Psoas muscle (tissue), 8 donors: ENCODE data around the gene PLA2G12B. TPM values are rescaled to one million over a fixed set of nuclear protein-coding genes. Genes with fewer than 3 reads are reported as not detected.

Experiments
- ATAC-seq, 4 donors: fragments of 200-7000 bp; cut with Tn5 transposase; one replicate each; pipeline ENCODE4 v1.9.1; 2020; ENCODE audit warnings: moderate library complexity in 3 of 4, mild to moderate bottlenecking in 2 of 4
- DNase-seq, 2 donors: peaks; one replicate each; pipeline ENCODE4 v3.0.0-alpha.2; 2020
- H3K27ac ChIP-seq: fragments of 200-600 bp; one replicate; pipeline ENCODE4 v1.8.0; 2022
- H3K27me3 ChIP-seq, 3 donors: fragments of 200-600 bp in 1 of 3; one replicate each; pipeline versions ENCODE4 v1.6.1 to v1.8.0; 2013 to 2022; ENCODE audit warnings: low read length in 2 of 3, mild to moderate bottlenecking in 2 of 3, moderate library complexity in 1 of 3; ENCODE audit not compliant: insufficient read depth in 3 of 3
- H3K36me3 ChIP-seq, 2 donors: fragments of 200-600 bp in 1 of 2; one replicate each; pipeline versions ENCODE4 v1.6.1 to v1.8.0; 2013 to 2022; ENCODE audit warnings: low read depth in 1 of 2, mild to moderate bottlenecking in 1 of 2, moderate library complexity in 1 of 2; ENCODE audit not compliant: insufficient read depth in 1 of 2
- H3K4me1 ChIP-seq: fragments of 200-600 bp; one replicate; pipeline ENCODE4 v1.8.0; 2022
- H3K4me3 ChIP-seq: fragments of 200-600 bp; one replicate; pipeline ENCODE4 v1.8.0; 2022; ENCODE audit warnings: mild to moderate bottlenecking
- H3K9me3 ChIP-seq: fragments of 200-600 bp; one replicate; pipeline ENCODE4 v1.8.0; 2022
- WGBS, 3 donors: extraction: QIAGEN DNeasy Blood & Tissue Kit; methylation state at CpG; one replicate each; pipeline versions ENCODE4 v1.1.6 to v1.1.7; 2013; 5-methylcytosine and 5-hydroxymethylcytosine counted together
- intact Hi-C, 2 donors: fragments of 100-400 bp; cut with DNase I; formaldehyde crosslinking; loops; one replicate each; pipeline versions ENCODE4 v1.11.0 to v1.14.2; 2022
- polyA plus RNA-seq, 3 donors: library from polyadenylated mRNA; stranded (reverse); fragments of 200-250 nt; gene quantifications; one replicate each; pipeline ENCODE4 v1.2.3, GENCODE V29; 2013
- total RNA-seq, 4 donors: library from RNA; stranded (reverse); fragmentation: NEBNext Ultra II Directional in 2 of 4; extraction: Animal tissue kit (Norgen Biotek cat#: 25700) in 2 of 4; gene quantifications; one replicate each; pipeline versions ENCODE4 v1.2.1 to v1.2.4, GENCODE V29; 2021 to 2023
- TF ChIP-seq, protein P1 (sequence below): fragments of 200-600 bp; IDR thresholded peaks from one replicate; pipeline ENCODE4 v1.8.0; 2022; ENCODE audit warnings: antibody characterized with exemption
- donor health status: healthy with polysubstance abuse.
- donor health status: DM: no; HTN: no; CAD: no; lungs with moderate emphysema.
- donor health status: Bipolar disorder and iron deficiency.
- donor health status: healthy.
- donor health status: DM: yes; HTN: yes; CAD: no.
- donor health status: DM: no; HTN: no; CAD: no.
- donor health status: DM: no; HTN: no; CAD: no.
- donor health status: DM: yes; HTN: yes; CAD: no.

The PLA2G12B gene
- total and polyA plus RNA-seq, 7 donors = 0.10 to 0.22 TPM; not detected in 5

- no peak for ATAC-seq
- intact Hi-C loops = no loop called here
- 72 to 89% (median 72%) methylated on average over 6 of the region's 6 CpGs for WGBS, 3 donors
- no peak for DNase-seq
- no peak overlapping the region for H3K4me3 ChIP-seq
- H3K27me3 ChIP-seq = no peaks in the 10 kb centered on the region
- H3K36me3 ChIP-seq = no peaks in the 10 kb centered on the region
- no peak overlapping the region for H3K27ac ChIP-seq
- peaks cover 6% of the 10 kb centered on the region for H3K4me1 ChIP-seq
- TF ChIP-seq, protein P1, sequence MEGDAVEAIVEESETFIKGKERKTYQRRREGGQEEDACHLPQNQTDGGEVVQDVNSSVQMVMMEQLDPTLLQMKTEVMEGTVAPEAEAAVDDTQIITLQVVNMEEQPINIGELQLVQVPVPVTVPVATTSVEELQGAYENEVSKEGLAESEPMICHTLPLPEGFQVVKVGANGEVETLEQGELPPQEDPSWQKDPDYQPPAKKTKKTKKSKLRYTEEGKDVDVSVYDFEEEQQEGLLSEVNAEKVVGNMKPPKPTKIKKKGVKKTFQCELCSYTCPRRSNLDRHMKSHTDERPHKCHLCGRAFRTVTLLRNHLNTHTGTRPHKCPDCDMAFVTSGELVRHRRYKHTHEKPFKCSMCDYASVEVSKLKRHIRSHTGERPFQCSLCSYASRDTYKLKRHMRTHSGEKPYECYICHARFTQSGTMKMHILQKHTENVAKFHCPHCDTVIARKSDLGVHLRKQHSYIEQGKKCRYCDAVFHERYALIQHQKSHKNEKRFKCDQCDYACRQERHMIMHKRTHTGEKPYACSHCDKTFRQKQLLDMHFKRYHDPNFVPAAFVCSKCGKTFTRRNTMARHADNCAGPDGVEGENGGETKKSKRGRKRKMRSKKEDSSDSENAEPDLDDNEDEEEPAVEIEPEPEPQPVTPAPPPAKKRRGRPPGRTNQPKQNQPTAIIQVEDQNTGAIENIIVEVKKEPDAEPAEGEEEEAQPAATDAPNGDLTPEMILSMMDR = no peak
- no peaks in the 10 kb centered on the region for H3K9me3 ChIP-seq
These were observed 19.2 kb downstream of the PLA2G12B start for GRCh38 chr10:72935361-72935760.

DNA sequence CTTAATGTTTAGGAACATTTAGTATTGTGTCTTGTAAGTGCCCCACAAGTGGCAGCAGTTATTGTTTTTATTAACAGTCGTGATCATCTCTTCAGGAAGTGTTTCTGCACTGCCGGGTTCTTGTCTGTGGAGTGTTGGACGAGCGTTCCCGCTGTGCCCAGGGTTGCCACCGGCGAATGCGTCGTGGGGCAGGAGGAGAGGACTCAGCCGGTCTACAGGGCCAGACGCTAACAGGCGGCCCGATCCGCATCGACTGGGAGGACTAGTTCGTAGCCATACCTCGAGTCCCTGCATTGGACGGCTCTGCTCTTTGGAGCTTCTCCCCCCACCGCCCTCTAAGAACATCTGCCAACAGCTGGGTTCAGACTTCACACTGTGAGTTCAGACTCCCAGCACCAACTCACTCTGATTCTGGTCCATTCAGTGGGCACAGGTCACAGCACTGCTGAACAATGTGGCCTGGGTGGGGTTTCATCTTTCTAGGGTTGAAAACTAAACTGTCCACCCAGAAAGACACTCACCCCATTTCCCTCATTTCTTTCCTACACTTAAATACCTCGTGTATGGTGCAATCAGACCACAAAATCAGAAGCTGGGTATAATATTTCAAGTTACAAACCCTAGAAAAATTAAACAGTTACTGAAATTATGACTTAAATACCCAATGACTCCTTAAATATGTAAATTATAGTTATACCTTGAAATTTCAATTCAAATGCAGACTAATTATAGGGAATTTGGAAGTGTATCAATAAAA, 22.2 kb downstream of the PLA2G12B start:
- Histone ChIP-seq H3K4me1 (no peaks in the 10 kb centered on the region), H3K27ac (no peak overlapping the region), H3K9me3 (no peaks in the 10 kb centered on the region), H3K36me3 (no peaks in the 10 kb centered on the region), H3K4me3 (no peak overlapping the region), H3K27me3 (no peaks in the 10 kb centered on the region)
- ATAC-seq (no peak), DNase-seq (no peak)
- intact Hi-C loops = no loop called here
- 84 to 90% (median 84%) methylated on average over 20 of the region's 20 CpGs for WGBS, 3 donors
- TF ChIP-seq, protein P1 = no peak

- H3K9me3 ChIP-seq = no peaks in the 10 kb centered on the region
- H3K4me3 ChIP-seq = no peak overlapping the region
- DNase-seq (no peak), ATAC-seq (no peak)
- no peak overlapping the region for H3K27ac ChIP-seq
- H3K36me3 ChIP-seq = no peaks in the 10 kb centered on the region
- intact Hi-C loops = no loop called here
- WGBS, 3 donors = 64 to 85% (median 79%) methylated on average over 2 of the region's 2 CpGs
- TF ChIP-seq, protein P1 = no peak
- H3K4me1 ChIP-seq = no peaks in the 10 kb centered on the region
- H3K27me3 ChIP-seq = no peaks in the 10 kb centered on the region
These were observed 24.3 kb downstream of the PLA2G12B start for GRCh38 chr10:72930276-72930675.

- TF ChIP-seq, protein P1 = no peak
These were observed 25.8 kb downstream of the PLA2G12B start for GRCh38 chr10:72928798-72929197.

DNA sequence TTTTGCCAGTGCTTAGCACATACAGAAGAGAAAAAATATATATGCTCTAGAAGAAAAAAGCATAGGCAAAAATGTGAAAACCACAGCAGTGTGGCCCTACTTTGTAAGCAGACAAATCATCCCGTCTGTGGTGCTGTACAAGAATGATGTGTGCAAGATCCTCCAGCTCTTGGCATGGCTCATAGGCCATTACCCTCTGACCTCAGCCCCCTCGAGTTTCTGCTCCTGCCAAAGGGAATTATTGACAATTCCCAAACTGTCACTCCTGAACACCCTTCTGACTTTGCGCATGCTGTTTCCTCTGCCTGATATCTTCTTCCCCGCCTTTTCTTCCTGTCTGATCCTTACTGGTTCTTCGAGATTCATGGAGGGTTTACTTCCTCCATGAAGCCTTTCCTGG, 27.1 kb downstream of the PLA2G12B start:
- TF ChIP-seq, protein P1 = no peak
- DNase-seq (no peak), ATAC-seq (no peak)
- H3K27me3 ChIP-seq = no peaks in the 10 kb centered on the region
- no peak overlapping the region for H3K27ac ChIP-seq
- no peaks in the 10 kb centered on the region for H3K4me1 ChIP-seq
- H3K9me3 ChIP-seq = no peaks in the 10 kb centered on the region
- 69 to 75% (median 75%) methylated on average over 5 of the region's 5 CpGs for WGBS, 3 donors
- H3K36me3 ChIP-seq = no peaks in the 10 kb centered on the region
- intact Hi-C loops = no loop called here
- H3K4me3 ChIP-seq = no peak overlapping the region

More at GRCh38 chr10:72928798-72929197, 25.8 kb downstream of the PLA2G12B start:
- H3K4me1 ChIP-seq = no peaks in the 10 kb centered on the region
- no peaks in the 10 kb centered on the region for H3K9me3 ChIP-seq
- no peaks in the 10 kb centered on the region for H3K27me3 ChIP-seq
- no peaks in the 10 kb centered on the region for H3K36me3 ChIP-seq
- no peak overlapping the region for H3K4me3 ChIP-seq
- no peak overlapping the region for H3K27ac ChIP-seq
- 86 to 98% (median 94%) methylated on average over 5 of the region's 5 CpGs for WGBS, 3 donors
- intact Hi-C loops = no loop called here
- DNase-seq (no peak), ATAC-seq (no peak)
